ENCODE results near the gene SLC35F5.
"Not testable (repeated sequence)": the region's sequence is repeated elsewhere in the genome, so short reads cannot be mapped to it uniquely, and the experiment has no call there.

Gene SLC35F5

GRCh38 chr2:113698892-113699447 is 57.5 kb downstream of the SLC35F5 start:
- DNase-seq, result no peak
- Histone ChIP-seq H3K4me3 (ENCODE audit: low read depth, low read length) (no peak overlapping the region), H3K27me3 (ENCODE audit: insufficient read depth, low read depth, severe bottlenecking) (no peaks in the 10 kb centered on the region), H3K27ac (no peak overlapping the region), H3K9me3 (ENCODE audit: severe bottlenecking) (peaks cover 3% of the 10 kb centered on the region), H3K36me3 (no peaks in the 10 kb centered on the region)
- TF ChIP-seq CTCF (IDR thresholded peaks at IDR 0.05; ENCODE audit: low read depth, low read length), result no peak

GRCh38 chr2:113698251-113698650 is 58.2 kb downstream of the SLC35F5 start:
- H3K27ac ChIP-seq; H3K36me3 ChIP-seq; H3K9me3 ChIP-seq (ENCODE audit: severe bottlenecking); H3K27me3 ChIP-seq (ENCODE audit: insufficient read depth, low read depth, severe bottlenecking); H3K4me3 ChIP-seq (ENCODE audit: low read depth, low read length); DNase-seq: not testable (repeated sequence)

GRCh38 chr2:113697516-113697915 is 58.9 kb downstream of the SLC35F5 start:
- TF ChIP-seq CTCF (IDR thresholded peaks at IDR 0.05; ENCODE audit: low read depth, low read length), result no peak

GRCh38 chr2:113694438-113694837 is 62.0 kb downstream of the SLC35F5 start:
- no peak for DNase-seq
- no peak for TF ChIP-seq CTCF (IDR thresholded peaks at IDR 0.05; ENCODE audit: low read depth, low read length)
- no peaks in the 10 kb centered on the region for H3K27me3 ChIP-seq (ENCODE audit: insufficient read depth, low read depth, severe bottlenecking)
- no peaks in the 10 kb centered on the region for H3K36me3 ChIP-seq
- H3K4me3 ChIP-seq (ENCODE audit: low read depth, low read length), result no peak overlapping the region
- H3K9me3 ChIP-seq (ENCODE audit: severe bottlenecking), result peaks cover 3% of the 10 kb centered on the region
- no peak overlapping the region for H3K27ac ChIP-seq

More at GRCh38 chr2:113697516-113697915, 58.9 kb downstream of the SLC35F5 start:
- H3K9me3 ChIP-seq (ENCODE audit: severe bottlenecking), result peaks cover 3% of the 10 kb centered on the region
- H3K27ac ChIP-seq, result no peak overlapping the region
- H3K4me3 ChIP-seq (ENCODE audit: low read depth, low read length), result no peak overlapping the region
- H3K36me3 ChIP-seq, result no peaks in the 10 kb centered on the region
- H3K27me3 ChIP-seq (ENCODE audit: insufficient read depth, low read depth, severe bottlenecking), result no peaks in the 10 kb centered on the region
- DNase-seq, result no peak

- H3K27ac ChIP-seq, result no peak overlapping the region
- no peak for DNase-seq
Measured at GRCh38 chr2:113692698-113693428, 63.6 kb downstream of the SLC35F5 start.

GRCh38 chr2:113690871-113691270 is 65.6 kb downstream of the SLC35F5 start:
- H3K4me3 ChIP-seq (ENCODE audit: low read depth, low read length); H3K9me3 ChIP-seq (ENCODE audit: severe bottlenecking); H3K27me3 ChIP-seq (ENCODE audit: insufficient read depth, low read depth, severe bottlenecking); H3K27ac ChIP-seq; DNase-seq; H3K36me3 ChIP-seq: not testable (repeated sequence)

More at GRCh38 chr2:113692698-113693428, 63.6 kb downstream of the SLC35F5 start:
- no peak overlapping the region for H3K4me3 ChIP-seq (ENCODE audit: low read depth, low read length)
- TF ChIP-seq CTCF (IDR thresholded peaks at IDR 0.05; ENCODE audit: low read depth, low read length), result no peak
- H3K36me3 ChIP-seq, result no peaks in the 10 kb centered on the region
- no peaks in the 10 kb centered on the region for H3K9me3 ChIP-seq (ENCODE audit: severe bottlenecking)
- H3K27me3 ChIP-seq (ENCODE audit: insufficient read depth, low read depth, severe bottlenecking), result no peaks in the 10 kb centered on the region

GRCh38 chr2:113686537-113686936 is 69.9 kb downstream of the SLC35F5 start:
- no peak for DNase-seq
- no peak overlapping the region for H3K4me3 ChIP-seq (ENCODE audit: low read depth, low read length)
- H3K27me3 ChIP-seq (ENCODE audit: insufficient read depth, low read depth, severe bottlenecking), result no peaks in the 10 kb centered on the region
- H3K27ac ChIP-seq, result no peak overlapping the region
- H3K36me3 ChIP-seq, result no peaks in the 10 kb centered on the region
- no peaks in the 10 kb centered on the region for H3K9me3 ChIP-seq (ENCODE audit: severe bottlenecking)
- no peak for TF ChIP-seq CTCF (IDR thresholded peaks at IDR 0.05; ENCODE audit: low read depth, low read length)

Data from WERI-Rb-1 (cell line).